Colonic mucosa (tissue), 4 donors: ENCODE results near the gene CBLC. TPM values are rescaled to one million over a fixed set of nuclear protein-coding genes. Genes with fewer than 3 reads are reported as not detected.
A peak's percentile ranks its signal among the peaks of the same experiment; 100 is the strongest.

Source experiments
- DNase-seq: peaks from one replicate; pipeline ENCODE4 v3.0.0-alpha.2; 2020
- H3K27ac ChIP-seq: fragments of 200-600 bp; one replicate; pipeline ENCODE4 v1.8.0; 2021
- H3K27me3 ChIP-seq: fragments of 200-600 bp; one replicate; pipeline ENCODE4 v1.8.0; 2021
- H3K36me3 ChIP-seq: fragments of 200-600 bp; one replicate; pipeline ENCODE4 v1.8.0; 2021
- H3K4me1 ChIP-seq: fragments of 200-600 bp; one replicate; pipeline ENCODE4 v1.8.0; 2021; ENCODE audit warnings: mild to moderate bottlenecking
- H3K4me3 ChIP-seq: fragments of 200-600 bp; one replicate; pipeline ENCODE4 v1.8.0; 2021
- H3K9ac ChIP-seq, 2 donors: one replicate each; pipeline ENCODE4 v1.7.0; 2013; ENCODE audit warnings: control low read depth in 2 of 2, low read depth in 2 of 2, low read length in 2 of 2
- H3K9me3 ChIP-seq: fragments of 200-600 bp; one replicate; pipeline ENCODE4 v1.8.0; 2021
- intact Hi-C: fragments of 100-400 bp; cut with DNase I; formaldehyde crosslinking; loops from one replicate; pipeline ENCODE4 v1.14.1; 2022
- total RNA-seq, 2 donors: library from RNA; stranded (reverse); fragmentation: NEBNext Ultra II Directional in 1 of 2; extraction: Animal tissue kit (Norgen Biotek cat#: 25700) in 1 of 2; gene quantifications; one replicate each; pipeline ENCODE4 v1.2.1, GENCODE V29; 2021
- TF ChIP-seq, protein P1 (sequence below): fragments of 200-600 bp; IDR thresholded peaks from one replicate; pipeline ENCODE4 v1.8.0; 2022; ENCODE audit warnings: antibody characterized with exemption, mild to moderate bottlenecking
- donor health status: healthy.
- donor health status: DM: no; HTN: no; CAD: no.
- donor health status: DM: no; HTN: no; CAD: no.

Gene CBLC
- total RNA-seq, 2 donors from 2014 or later, result 65.6 to 78.0 TPM

DNA sequence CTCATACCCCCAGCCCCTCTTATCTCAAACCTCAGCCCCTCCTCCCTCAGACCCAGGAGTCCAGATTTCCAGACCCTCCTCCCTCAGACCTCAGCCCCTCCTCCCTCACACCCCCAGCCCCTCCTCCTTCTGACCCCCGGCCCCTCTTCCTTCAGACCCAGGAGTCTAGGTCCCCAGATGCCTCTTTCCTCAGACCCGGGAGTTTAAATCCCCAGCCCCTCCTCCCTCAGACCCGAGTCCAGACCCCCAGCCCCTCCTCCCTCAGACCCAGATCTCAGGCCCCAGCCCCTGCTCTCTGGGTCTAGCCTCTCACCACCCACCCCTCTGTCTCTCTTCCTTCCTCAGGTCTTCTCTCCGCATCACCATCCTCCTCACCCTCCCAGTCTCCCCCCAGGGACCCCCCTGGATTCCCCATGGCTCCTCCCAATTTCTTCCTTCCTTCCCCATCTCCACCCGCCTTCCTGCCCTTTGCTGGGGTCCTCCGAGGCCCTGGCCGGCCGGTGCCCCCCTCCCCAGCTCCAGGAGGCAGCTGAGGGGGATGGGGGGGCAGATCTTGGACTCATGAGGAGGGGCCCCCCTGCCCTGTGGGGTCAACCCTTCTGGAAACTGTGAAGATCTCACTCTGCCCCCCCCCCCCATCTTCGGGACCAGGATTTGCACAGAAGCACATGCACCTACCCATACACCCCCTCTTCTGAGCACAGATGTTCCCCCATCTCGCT is 18.4 kb upstream of the CBLC start:
- peaks cover 9% of the 10 kb centered on the region for H3K36me3 ChIP-seq
- H3K4me3 ChIP-seq, result no peak overlapping the region
- H3K9me3 ChIP-seq, result no peaks in the 10 kb centered on the region
- no peaks in the 10 kb centered on the region for H3K27me3 ChIP-seq
- TF ChIP-seq, protein P1, sequence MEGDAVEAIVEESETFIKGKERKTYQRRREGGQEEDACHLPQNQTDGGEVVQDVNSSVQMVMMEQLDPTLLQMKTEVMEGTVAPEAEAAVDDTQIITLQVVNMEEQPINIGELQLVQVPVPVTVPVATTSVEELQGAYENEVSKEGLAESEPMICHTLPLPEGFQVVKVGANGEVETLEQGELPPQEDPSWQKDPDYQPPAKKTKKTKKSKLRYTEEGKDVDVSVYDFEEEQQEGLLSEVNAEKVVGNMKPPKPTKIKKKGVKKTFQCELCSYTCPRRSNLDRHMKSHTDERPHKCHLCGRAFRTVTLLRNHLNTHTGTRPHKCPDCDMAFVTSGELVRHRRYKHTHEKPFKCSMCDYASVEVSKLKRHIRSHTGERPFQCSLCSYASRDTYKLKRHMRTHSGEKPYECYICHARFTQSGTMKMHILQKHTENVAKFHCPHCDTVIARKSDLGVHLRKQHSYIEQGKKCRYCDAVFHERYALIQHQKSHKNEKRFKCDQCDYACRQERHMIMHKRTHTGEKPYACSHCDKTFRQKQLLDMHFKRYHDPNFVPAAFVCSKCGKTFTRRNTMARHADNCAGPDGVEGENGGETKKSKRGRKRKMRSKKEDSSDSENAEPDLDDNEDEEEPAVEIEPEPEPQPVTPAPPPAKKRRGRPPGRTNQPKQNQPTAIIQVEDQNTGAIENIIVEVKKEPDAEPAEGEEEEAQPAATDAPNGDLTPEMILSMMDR, result no peak
- intact Hi-C loops, result no loop called here
- no peak for DNase-seq
- H3K4me1 ChIP-seq, result peaks cover 16% of the 10 kb centered on the region
- no peak overlapping the region for H3K27ac ChIP-seq
- no peak overlapping the region for H3K9ac ChIP-seq

GRCh38 chr19:44762038-44762437 is 15.7 kb upstream of the CBLC start:
- Histone ChIP-seq H3K4me1 (peaks cover 6% of the 10 kb centered on the region), H3K27me3 (no peaks in the 10 kb centered on the region), H3K36me3 (peaks cover 9% of the 10 kb centered on the region), H3K4me3 (no peak overlapping the region), H3K27ac (no peak overlapping the region), H3K9me3 (no peaks in the 10 kb centered on the region), H3K9ac (no peak overlapping the region)
- intact Hi-C loops, result no loop called here
- TF ChIP-seq, protein P1, result no peak
- no peak for DNase-seq

DNA sequence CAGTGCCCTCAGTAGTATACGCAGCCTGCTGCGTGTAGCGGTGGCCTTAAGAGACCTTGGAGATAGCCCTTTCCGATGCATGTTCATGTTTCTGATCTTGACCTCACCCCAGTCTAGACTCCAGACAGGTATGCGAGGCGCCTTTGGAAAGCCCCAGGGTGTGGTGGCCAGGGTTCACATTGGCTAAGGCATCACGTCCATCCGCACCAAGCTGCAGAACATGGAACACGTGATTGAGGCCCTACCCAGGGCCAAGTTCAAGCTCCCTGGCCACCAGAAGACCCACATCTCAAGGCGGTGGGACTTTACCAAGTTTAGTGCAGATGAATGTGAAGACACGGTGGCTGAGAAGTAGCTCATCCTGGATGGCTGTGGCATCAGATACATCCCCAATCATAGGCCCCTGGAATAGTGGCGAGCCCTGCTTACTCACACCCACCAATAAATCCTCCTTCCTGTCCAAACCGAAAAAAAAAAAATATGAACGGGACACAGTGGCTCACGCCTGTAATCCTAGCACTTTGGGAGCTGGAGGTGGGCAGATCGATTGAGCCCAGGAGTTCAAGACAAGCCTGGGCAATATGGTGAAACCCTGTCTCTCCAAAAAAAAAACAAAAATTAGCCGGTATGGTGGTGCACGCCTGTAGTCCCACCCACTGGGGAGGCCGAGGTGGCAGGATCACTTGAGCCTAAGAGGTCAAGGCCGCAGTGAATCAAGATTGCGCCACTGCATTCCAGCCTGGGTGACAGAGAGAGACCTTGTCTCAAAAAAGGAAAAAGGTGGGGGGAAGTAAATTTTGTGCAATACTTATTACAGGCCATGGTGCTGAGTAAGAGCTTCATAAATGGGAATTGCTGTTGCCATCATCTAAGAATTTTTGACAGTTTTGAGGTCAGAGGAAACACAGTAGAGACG is 12.4 kb upstream of the CBLC start:
- intact Hi-C loops, result no loop called here
- Histone ChIP-seq H3K9ac (peak overlapping the region; percentile 24 to 38), H3K27me3 (no peaks in the 10 kb centered on the region), H3K36me3 (no peaks in the 10 kb centered on the region), H3K9me3 (no peaks in the 10 kb centered on the region), H3K27ac (peak overlapping the region; percentile 86), H3K4me1 (peaks cover 8% of the 10 kb centered on the region), H3K4me3 (no peak overlapping the region)
- TF ChIP-seq, protein P1, result no peak
- peak; percentile 90 for DNase-seq

- DNase-seq, result no peak
- Histone ChIP-seq H3K27me3 (no peaks in the 10 kb centered on the region), H3K27ac (peak overlapping the region; percentile 86)
These were observed 11.7 kb upstream of the CBLC start for GRCh38 chr19:44765949-44766335.

More at GRCh38 chr19:44765949-44766335, 11.7 kb upstream of the CBLC start:
- peak overlapping the region in 1 of 2 donors; percentile 24 for H3K9ac ChIP-seq
- no peaks in the 10 kb centered on the region for H3K36me3 ChIP-seq
- H3K4me1 ChIP-seq, result peaks cover 10% of the 10 kb centered on the region
- TF ChIP-seq, protein P1, result no peak
- intact Hi-C loops, result no loop called here
- no peak overlapping the region for H3K4me3 ChIP-seq
- no peaks in the 10 kb centered on the region for H3K9me3 ChIP-seq
